T-cell (primary cell): ENCODE data around the gene EID1. TPM values are rescaled to one million over a fixed set of nuclear protein-coding genes. Genes with fewer than 3 reads are reported as not detected.

Source experiments
- total RNA-seq, 35 experiments: library from RNA in 6 of 35; stranded (reverse) in 6 of 35; fragments of 120-200 nt in 1 of 35; gene quantifications; one replicate each; pipeline versions ENCODE4 v1.2.1 to v1.2.4 and lab custom pipeline; 2013 to 2026

EID1 gene
- total RNA-seq, 5 donors from 2014 or later (not counting 1 experiment from before 2014, with no cell fraction given) = 43.4 to 82.0 (median 74.4) TPM

Other genes with a start within 250 kb of the EID1 start
- gene FBN1, start 232.4 kb upstream of the EID1 start, total RNA-seq = 1 to 10 TPM in 1 of 5 donors, under 1 TPM in 4; 0.28 to 1.2 (median 0.79) TPM
- 10 to 100 TPM in 3 of 5 donors, 1 to 10 TPM in 2; 6.6 to 11.4 (median 10.3) TPM for gene CEP152, start 67.1 kb upstream of the EID1 start, total RNA-seq
- under 1 TPM; 0.13 to 0.88 (median 0.19) TPM for gene SHC4, start 85.8 kb downstream of the EID1 start, total RNA-seq
- gene SECISBP2L, start 168.3 kb downstream of the EID1 start, total RNA-seq = 10 to 100 TPM; 46.8 to 62.5 (median 48.7) TPM